Stimulated activated CD8-positive, alpha-beta memory T cell treated with anti-CD3 and anti-CD28 coated beads, Interleukin-7, amount 100 ng/mL, for 48 hours (primary cell): ENCODE data around the gene TKT.

Source experiments
- DNase-seq, 2 donors: peaks; one replicate each; pipeline ENCODE4 v3.0.0-alpha.2; 2020; ENCODE audit warnings: low read depth in 1 of 2; ENCODE audit errors: extremely low read depth in 1 of 2

Gene TKT

GRCh38 chr3:53226142-53226840, 29.5 kb downstream of the TKT start:
- DNase-seq = no peak

- no peak for DNase-seq
Measured at GRCh38 chr3:53225651-53226050, 30.2 kb downstream of the TKT start.

GRCh38 chr3:53225181-53225580, 30.6 kb downstream of the TKT start:
- no peak for DNase-seq

- no peak for DNase-seq
Measured at GRCh38 chr3:53224536-53224935, 31.3 kb downstream of the TKT start.

- no peak for DNase-seq
Measured at GRCh38 chr3:53224026-53224425, 31.8 kb downstream of the TKT start.

- no peak for DNase-seq
Measured at GRCh38 chr3:53223541-53223966, 32.3 kb downstream of the TKT start.

GRCh38 chr3:53223025-53223424, 32.8 kb downstream of the TKT start:
- no peak for DNase-seq

GRCh38 chr3:53222183-53222901, 33.5 kb downstream of the TKT start:
- DNase-seq = no peak

- DNase-seq = no peak
Measured at GRCh38 chr3:53221827-53222182, 34.0 kb downstream of the TKT start.

- no peak for DNase-seq
Measured at GRCh38 chr3:53221345-53221744, 34.5 kb downstream of the TKT start.

GRCh38 chr3:53219895-53220483, 35.8 kb downstream of the TKT start:
- DNase-seq = peak; percentile 60 to 69

- DNase-seq = no peak
Measured at GRCh38 chr3:53218131-53218530, 37.7 kb downstream of the TKT start.

GRCh38 chr3:53217175-53217574, 38.6 kb downstream of the TKT start:
- DNase-seq = no peak

- no peak for DNase-seq
Measured at GRCh38 chr3:53216723-53217122, 39.1 kb downstream of the TKT start.

GRCh38 chr3:53215816-53216215, 40.0 kb downstream of the TKT start:
- no peak for DNase-seq

- DNase-seq = no peak
Measured at GRCh38 chr3:53213276-53213675, 42.5 kb downstream of the TKT start.

- DNase-seq = no peak
Measured at GRCh38 chr3:53211706-53212702, 43.8 kb downstream of the TKT start.

- no peak for DNase-seq
Measured at GRCh38 chr3:53202331-53203015, 53.3 kb downstream of the TKT start.

- DNase-seq = no peak
Measured at GRCh38 chr3:53200501-53201498, 55.0 kb downstream of the TKT start.
